H1 (cell line): ENCODE data around the gene CAPN1. TPM values are rescaled to one million over a fixed set of nuclear protein-coding genes. Genes with fewer than 3 reads are reported as not detected.
A peak's percentile ranks its signal among the peaks of the same experiment; 100 is the strongest.

Source experiments
- CTCF ChIA-PET: fragments of 300-600 bp; sonication (Branson Sonifier 250); formaldehyde crosslinking; loops from one replicate; lab custom pipeline; 2021; ENCODE audit not compliant: partially characterized antibody; lab: Charles Lee
- POLR2A ChIA-PET: fragments of 300-600 bp; sonication (Branson Sonifier 250); formaldehyde crosslinking; loops from one replicate; lab custom pipeline; 2021; ENCODE audit warnings: inconsistent platforms; ENCODE audit not compliant: partially characterized antibody; lab: Charles Lee
- DNase-seq, 2 experiments: peaks; one replicate each; pipeline versions ENCODE4 v3.0.0 to v3.0.0-alpha.2; 2010 to 2022; ENCODE audit warnings: low spot score in 2 of 2, low read depth in 1 of 2, mixed read lengths in 1 of 2
- FAIRE-seq: peaks from 2 replicates; lab custom pipeline; 2011; peaks lifted over from hg19 to GRCh38; lab: Jason Lieb, UNC
- H2AFZ ChIP-seq: 2 replicates; pipeline ENCODE4 v1.8.1; 2012; ENCODE audit warnings: low read length, inconsistent platforms
- H2AK5ac ChIP-seq: 2 replicates; pipeline ENCODE4 v1.6.1; 2013; ENCODE audit warnings: low read depth, low read length
- H2BK120ac ChIP-seq: replicated peaks from 2 replicates; pipeline ENCODE3; 2013; ENCODE audit warnings: low read depth, low read length, inconsistent platforms
- H2BK12ac ChIP-seq: 2 replicates; pipeline ENCODE4 v1.6.1; 2013; ENCODE audit warnings: low read depth, low read length
- H2BK15ac ChIP-seq: 2 replicates; pipeline ENCODE4 v1.6.1; 2013; ENCODE audit warnings: low read length
- H2BK20ac ChIP-seq: 2 replicates; pipeline ENCODE4 v1.6.1; 2013; ENCODE audit warnings: low read length
- H2BK5ac ChIP-seq: 2 replicates; pipeline ENCODE4 v1.6.1; 2013; ENCODE audit warnings: low read depth, low read length
- H3K14ac ChIP-seq: 2 replicates; pipeline ENCODE4 v1.6.1; 2013; ENCODE audit warnings: inconsistent platforms; ENCODE audit not compliant: insufficient read length
- H3K18ac ChIP-seq: 2 replicates; pipeline ENCODE4 v1.6.1; 2013; ENCODE audit warnings: low read length; ENCODE audit errors: extremely low read depth
- H3K23ac ChIP-seq: 2 replicates; pipeline ENCODE4 v1.6.1; 2013; ENCODE audit warnings: inconsistent platforms; ENCODE audit not compliant: insufficient read length
- H3K23me2 ChIP-seq: 2 replicates; pipeline ENCODE4 v1.6.1; 2013; ENCODE audit warnings: low read depth, low read length
- H3K27ac ChIP-seq: 2 replicates; pipeline ENCODE4 v1.6.1; 2011; ENCODE audit warnings: low read depth, low read length, inconsistent platforms
- H3K27me3 ChIP-seq, 4 experiments: replicated peaks in 1 of 4; 1 replicate in 1 of 4; 2 replicates in 3 of 4; pipeline versions ENCODE4 v1.6.1 to v1.8.1; 2011 to 2013; ENCODE audit warnings: low read length in 3 of 4, mild to moderate bottlenecking in 3 of 4, inconsistent platforms in 2 of 4, mixed read lengths in 2 of 4, moderate library complexity in 1 of 4; ENCODE audit not compliant: control insufficient read depth in 3 of 4, insufficient read depth in 3 of 4; ENCODE audit errors: extremely low read depth in 1 of 4
- H3K36me3 ChIP-seq, 4 experiments: 2 replicates each; pipeline versions ENCODE4 v1.6.1 to v1.8.1; 2011 to 2013; ENCODE audit warnings: mild to moderate bottlenecking in 4 of 4, low read length in 3 of 4, moderate library complexity in 2 of 4, control low read depth in 1 of 4, inconsistent platforms in 1 of 4; ENCODE audit not compliant: insufficient read depth in 4 of 4, control insufficient read depth in 2 of 4
- H3K4ac ChIP-seq: replicated peaks from 2 replicates; pipeline ENCODE3; 2013; ENCODE audit warnings: low read length, low read depth, mixed read lengths, inconsistent platforms; ENCODE audit not compliant: insufficient read length
- H3K4me1 ChIP-seq, 4 experiments: replicated peaks in 1 of 4; 1 replicate in 1 of 4; 2 replicates in 3 of 4; pipeline versions ENCODE4 v1.6.1 to v1.8.1; 2011 to 2013; ENCODE audit warnings: low read length in 3 of 4, inconsistent platforms in 2 of 4, mixed read lengths in 1 of 4; ENCODE audit not compliant: insufficient read depth in 4 of 4, control insufficient read depth in 3 of 4
- H3K4me2 ChIP-seq, 2 experiments: 2 replicates each; pipeline versions ENCODE4 v1.6.1 to v1.8.1; 2011 to 2013; ENCODE audit warnings: low read depth in 2 of 2, low read length in 2 of 2, control low read depth in 1 of 2, inconsistent platforms in 1 of 2, mild to moderate bottlenecking in 1 of 2; ENCODE audit not compliant: insufficient read depth in 1 of 2
- H3K4me3 ChIP-seq, 4 experiments: fragments of 200-600, 300-600 bp in 1 of 4; sonication (generic), shearing (Covaris generic), sonication (Bioruptor Twin) in 1 of 4; 2 replicates each; pipeline versions ENCODE4 v1.5.1 to v1.8.1; 2011 to 2016; ENCODE audit warnings: low read length in 4 of 4, low read depth in 3 of 4, control low read depth in 2 of 4, inconsistent platforms in 2 of 4, mild to moderate bottlenecking in 2 of 4, mixed read lengths in 1 of 4, moderate library complexity in 1 of 4; ENCODE audit not compliant: insufficient read depth in 2 of 4; ENCODE audit errors: extremely low read depth in 1 of 4
- H3K56ac ChIP-seq: replicated peaks from 2 replicates; pipeline ENCODE3; 2013; ENCODE audit warnings: low read depth, mild to moderate bottlenecking, mixed read lengths, low read length, inconsistent platforms; ENCODE audit not compliant: insufficient read length
- H3K79me1 ChIP-seq: 2 replicates; pipeline ENCODE4 v1.6.1; 2013; ENCODE audit warnings: low read depth, low read length, control low read depth
- H3K79me2 ChIP-seq, 2 experiments: 2 replicates each; pipeline versions ENCODE4 v1.6.1 to v1.8.1; 2012 to 2013; ENCODE audit warnings: low read length in 2 of 2, mild to moderate bottlenecking in 2 of 2, inconsistent platforms in 1 of 2; ENCODE audit not compliant: insufficient read depth in 2 of 2, control insufficient read depth in 1 of 2
- H3K9ac ChIP-seq, 4 experiments: replicated peaks in 1 of 4; 1 replicate in 1 of 4; 2 replicates in 3 of 4; pipeline versions ENCODE4 v1.6.1 to v1.8.1; 2011 to 2013; ENCODE audit warnings: low read depth in 3 of 4, low read length in 3 of 4, control low read depth in 2 of 4, mild to moderate bottlenecking in 2 of 4, moderate library complexity in 2 of 4, inconsistent platforms in 1 of 4; ENCODE audit errors: extremely low read depth in 1 of 4
- H3K9me3 ChIP-seq, 2 experiments: 2 replicates each; pipeline versions ENCODE4 v1.6.1 to v1.8.1; 2012 to 2013; ENCODE audit warnings: mild to moderate bottlenecking in 2 of 2, moderate library complexity in 2 of 2, control low read depth in 1 of 2, inconsistent platforms in 1 of 2, low read depth in 1 of 2, low read length in 1 of 2, mixed read lengths in 1 of 2; ENCODE audit not compliant: insufficient read depth in 2 of 2
- H4K20me1 ChIP-seq, 2 experiments: replicated peaks in 1 of 2; 2 replicates each; pipeline versions ENCODE3 to v1.8.1; 2011 to 2013; ENCODE audit warnings: inconsistent platforms in 2 of 2, low read length in 2 of 2, mild to moderate bottlenecking in 1 of 2; ENCODE audit not compliant: insufficient read depth in 2 of 2, control insufficient read depth in 1 of 2
- H4K5ac ChIP-seq: 2 replicates; pipeline ENCODE4 v1.6.1; 2013; ENCODE audit warnings: low read length, low read depth, mixed read lengths, inconsistent platforms; ENCODE audit not compliant: insufficient read length
- H4K8ac ChIP-seq: 2 replicates; pipeline ENCODE4 v1.8.0; 2013; ENCODE audit warnings: mild to moderate bottlenecking, moderate library complexity, low read length, inconsistent platforms; ENCODE audit not compliant: insufficient read depth; ENCODE audit errors: extremely low read depth
- H4K91ac ChIP-seq: replicated peaks from 2 replicates; pipeline ENCODE3; 2013; ENCODE audit warnings: low read length, mixed read lengths, inconsistent platforms; ENCODE audit not compliant: insufficient read length
- ATF3 ChIP-seq: IDR thresholded peaks from 2 replicates; pipeline ENCODE4 v1.6.1; 2011; ENCODE audit warnings: low read depth, mild to moderate bottlenecking, low read length; ENCODE audit not compliant: insufficient read depth
- CHD1 ChIP-seq: IDR thresholded peaks from 2 replicates; pipeline ENCODE4 v1.6.1; 2012; ENCODE audit warnings: low read depth, low read length, improper control_type of control experiment
- E2F6 ChIP-seq: IDR thresholded peaks from 2 replicates; pipeline ENCODE4 v1.6.1; 2012; ENCODE audit warnings: inconsistent platforms
- EZH2 ChIP-seq: fragments of 200-600 bp; sonication (generic); IDR thresholded peaks from 2 replicates; pipeline ENCODE4 v1.7.1; 2012; ENCODE audit warnings: low read depth, mild to moderate bottlenecking, moderate library complexity, low read length, inconsistent platforms; ENCODE audit not compliant: severe bottlenecking
- MAFK ChIP-seq: IDR thresholded peaks from 2 replicates; pipeline ENCODE4 v1.6.1; 2012; ENCODE audit warnings: low read depth, mild to moderate bottlenecking, improper control_type of control experiment, low read length
- POU5F1 ChIP-seq: IDR thresholded peaks from 2 replicates; pipeline ENCODE4 v1.6.1; 2011; ENCODE audit warnings: low read depth, mild to moderate bottlenecking, low read length, moderate library complexity
- RBBP5 ChIP-seq: IDR thresholded peaks from 2 replicates; pipeline ENCODE4 v1.7.1; 2012; ENCODE audit warnings: low read depth, mild to moderate bottlenecking, inconsistent platforms, low read length, moderate library complexity, borderline replicate concordance
- RNF2 ChIP-seq: fragments of 200-900, 300-1000 bp; sonication (generic); IDR thresholded peaks from 2 replicates; pipeline ENCODE4 v1.7.1; 2016; ENCODE audit warnings: borderline replicate concordance, low read depth, mild to moderate bottlenecking, antibody characterized with exemption, low read length; ENCODE audit not compliant: poor library complexity, severe bottlenecking; ENCODE audit errors: missing control alignments
- SP2 ChIP-seq: IDR thresholded peaks from 2 replicates; pipeline ENCODE4 v1.6.1; 2012; ENCODE audit warnings: mild to moderate bottlenecking, low read length, inconsistent platforms
- YY1 ChIP-seq: IDR thresholded peaks from 2 replicates; pipeline ENCODE4 v1.6.1; 2011; ENCODE audit warnings: low read depth, mild to moderate bottlenecking, low read length
- WGBS, 2 experiments: shearing (Covaris generic) in 1 of 2; methylation state at CpG; one replicate each; pipeline versions ENCODE4 v1.1.6 to v1.1.7; 2013 to 2015; ENCODE audit warnings: low lambda C conversion rate in 2 of 2, mixed read lengths in 2 of 2, inconsistent platforms in 1 of 2, low coverage in 1 of 2, missing lambda C conversion rate in 1 of 2; ENCODE audit not compliant: insufficient replicate concordance in 2 of 2, insufficient coverage in 1 of 2, insufficient read length in 1 of 2; ENCODE audit errors: extremely low coverage in 1 of 2, missing lambda C conversion rate in 1 of 2; 5-methylcytosine and 5-hydroxymethylcytosine counted together
- polyA plus RNA-seq, 7 experiments: library from polyadenylated mRNA; depleted of rRNA in 3 of 7; stranded (reverse) in 5 of 7; unstranded in 2 of 7; fragments of >200 nt in 5 of 7; fragments of 200-250 nt in 2 of 7; gene quantifications; 1 replicate in 5 of 7; 2 replicates in 1 of 7; 4 replicates in 1 of 7; pipeline versions ENCODE4 v1.2.1 to v1.2.3, GENCODE V29; 2011 to 2013; ENCODE audit warnings: missing spikeins in 2 of 7, mixed read lengths in 2 of 7
- total RNA-seq: library from RNA; stranded (reverse); fragmentation: NEBNext Ultra II Directional; extraction: Animal tissue kit (Norgen Biotek cat#: 25700); gene quantifications from 2 replicates; pipeline ENCODE4 v1.2.1, GENCODE V29; 2021

Gene CAPN1
- total and polyA plus RNA-seq, 2 of the 8 experiments (the other 6 are each of a cell fraction or from before 2014, with no cell fraction given) = 194 to 233 TPM

DNA sequence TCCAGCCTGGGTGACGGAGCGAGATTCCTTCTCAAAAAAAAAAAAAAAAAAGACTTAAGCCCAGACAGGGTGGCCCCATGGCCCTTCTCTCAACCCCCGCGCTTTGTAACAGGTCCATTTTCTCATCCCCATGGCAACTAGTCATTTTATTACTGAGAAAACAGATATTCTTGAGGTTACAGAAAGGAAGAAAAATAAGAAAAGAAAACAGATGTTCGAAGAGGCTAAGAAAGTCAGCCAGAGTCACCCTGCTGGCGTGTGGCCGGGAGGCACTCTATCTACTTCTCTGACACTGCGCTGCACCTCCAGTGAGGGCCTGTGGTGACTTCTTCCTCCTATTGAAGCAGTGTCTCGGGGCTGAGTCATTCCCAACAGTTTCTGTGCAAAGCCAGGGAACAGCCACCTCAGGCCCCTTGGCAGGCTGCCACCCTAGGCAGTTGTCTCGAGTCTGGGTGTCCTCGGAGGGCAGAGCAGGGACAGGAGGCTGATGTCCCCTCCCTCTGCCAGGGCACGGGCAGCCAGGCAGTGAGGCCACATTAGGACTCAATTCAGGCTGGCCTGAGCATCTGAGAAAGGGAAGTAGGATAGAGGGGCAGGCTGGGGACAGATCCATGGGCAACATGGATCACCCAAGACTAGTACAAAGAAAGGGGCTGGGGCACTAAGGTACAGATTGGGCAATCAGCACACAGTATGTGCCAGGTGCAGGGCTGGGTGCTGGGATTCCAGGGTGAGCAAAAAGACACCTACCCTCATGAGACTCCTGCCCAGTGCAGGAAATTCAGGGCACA is 31.0 kb upstream of the CAPN1 start:
- FAIRE-seq (no peak), DNase-seq (no peak)
- no peaks in the 10 kb centered on the region for H4K20me1 ChIP-seq
- no peak overlapping the region for H3K4ac ChIP-seq
- no peak overlapping the region for H3K27ac ChIP-seq
- no peak overlapping the region for H3K4me2 ChIP-seq
- no peak overlapping the region for H2BK5ac ChIP-seq
- no peak overlapping the region for H2BK120ac ChIP-seq
- POLR2A ChIA-PET = no interaction called here
- no peak overlapping the region for H4K91ac ChIP-seq
- 91% methylated on average over 11 of the region's 12 CpGs; no CpG with 5 or more reads in 1 of the 2 experiments for WGBS, 2 experiments
- no peak overlapping the region for H2BK20ac ChIP-seq
- H2AK5ac ChIP-seq = no peak overlapping the region
- H3K56ac ChIP-seq = no peak overlapping the region
- CTCF ChIA-PET = interaction anchor here (1.3 to 1.7 kb wide), 2 partner anchors 15 to 31 kb away, joined by 4 read pairs; partner anchors contain the start of gene CAPN1
- H4K5ac ChIP-seq = no peak overlapping the region
- no peaks in the 10 kb centered on the region for H3K23me2 ChIP-seq
- no peak overlapping the region for H3K14ac ChIP-seq
- no peak overlapping the region for H3K23ac ChIP-seq
- no peak overlapping the region for H3K4me3 ChIP-seq
- no peaks in the 10 kb centered on the region for H3K4me1 ChIP-seq
- H2AFZ ChIP-seq = peak overlapping the region; percentile 34; the same call in 1 of the 2 replicates
- H3K36me3 ChIP-seq = no peaks in the 10 kb centered on the region
- H2BK15ac ChIP-seq = no peak overlapping the region
- H3K79me2 ChIP-seq = no peaks in the 10 kb centered on the region
- H3K9me3 ChIP-seq = peaks cover 0 to 7% of the 10 kb centered on the region in 2 experiments; a peak in 1 of 4 replicates
- no peak overlapping the region for H3K9ac ChIP-seq
- no peak overlapping the region for H3K18ac ChIP-seq
- H3K79me1 ChIP-seq = no peaks in the 10 kb centered on the region
- H2BK12ac ChIP-seq = peak overlapping the region; percentile 60; the same call in 1 of the 2 replicates
- 0 out of 2 replicates have a peak overlapping the region, but pooled peaks have one; percentile 6 for H4K8ac ChIP-seq
- H3K27me3 ChIP-seq = no peaks in the 10 kb centered on the region
- no peak for TF ChIP-seq YY1
- no peak for TF ChIP-seq MAFK
- no peak for TF ChIP-seq SP2
- TF ChIP-seq POU5F1 = no peak
- TF ChIP-seq CHD1 = no peak
- TF ChIP-seq ATF3 = no peak
- TF ChIP-seq RBBP5 = no peak
- TF ChIP-seq RNF2 = no peak
- no peak for TF ChIP-seq E2F6
- TF ChIP-seq EZH2 = no peak
